Ascending aorta (tissue), 2 donors: ENCODE results near the gene RIIAD1. TPM values are rescaled to one million over a fixed set of nuclear protein-coding genes. Genes with fewer than 3 reads are reported as not detected.

Experiments
- DNase-seq, 2 donors: peaks; one replicate each; pipeline ENCODE4 v3.0.0-alpha.2; 2019; ENCODE audit warnings: low spot score in 2 of 2
- H3K27ac ChIP-seq, 2 donors: fragments of 200-600 bp; sonication (generic); one replicate each; pipeline ENCODE4 v1.5.1; 2016 to 2017; ENCODE audit warnings: mild to moderate bottlenecking in 1 of 2
- H3K27me3 ChIP-seq: fragments of 200-600 bp; sonication (generic); one replicate; pipeline ENCODE4 v1.5.1; 2017
- H3K36me3 ChIP-seq, 2 donors: fragments of 200-600 bp; sonication (generic); one replicate each; pipeline ENCODE4 v1.5.1; 2016
- H3K4me1 ChIP-seq, 2 donors: fragments of 200-600 bp; sonication (generic); one replicate each; pipeline ENCODE4 v1.5.1; 2016 to 2017; ENCODE audit warnings: mild to moderate bottlenecking in 1 of 2
- H3K4me3 ChIP-seq, 2 donors: fragments of 200-600 bp; sonication (generic); one replicate each; pipeline ENCODE4 v1.5.1; 2016 to 2017; ENCODE audit warnings: mild to moderate bottlenecking in 1 of 2
- H3K9me3 ChIP-seq, 2 donors: fragments of 200-600 bp; sonication (generic); one replicate each; pipeline ENCODE4 v1.5.1; 2016
- CTCF ChIP-seq, 3 experiments: fragments of 200-600 bp in 2 of 3; fragments of 450-650 bp in 1 of 3; sonication (generic) in 2 of 3; IDR thresholded peaks; one replicate each; pipeline ENCODE4 v1.5.1; 2016 to 2019; ENCODE audit warnings: antibody characterized with exemption in 3 of 3, mild to moderate bottlenecking in 1 of 3, moderate library complexity in 1 of 3
- intact Hi-C: fragments of 100-400 bp; cut with DNase I; formaldehyde crosslinking; loops from one replicate; pipeline ENCODE4 v1.15.1; 2023
- total RNA-seq: library from RNA; depleted of rRNA; stranded (reverse); fragments of >200 nt; gene quantifications from one replicate; pipeline ENCODE4 v1.1.0, GENCODE V29; 2016

The RIIAD1 gene
- total RNA-seq, 1 donor from 2014 or later: not detected

GRCh38 chr1:151711044-151711800 lies 10.1 kb upstream of the RIIAD1 start:
- Histone ChIP-seq H3K27me3 (peaks cover 2% of the 10 kb centered on the region), H3K9me3 (no peaks in the 10 kb centered on the region), H3K27ac (no peak overlapping the region), H3K4me3 (no peak overlapping the region), H3K36me3 (no peaks in the 10 kb centered on the region), H3K4me1 (no peaks in the 10 kb centered on the region)
- intact Hi-C loops: no loop called here
- TF ChIP-seq CTCF (IDR thresholded peaks at IDR 0.05): no peak
- no peak for DNase-seq

DNA sequence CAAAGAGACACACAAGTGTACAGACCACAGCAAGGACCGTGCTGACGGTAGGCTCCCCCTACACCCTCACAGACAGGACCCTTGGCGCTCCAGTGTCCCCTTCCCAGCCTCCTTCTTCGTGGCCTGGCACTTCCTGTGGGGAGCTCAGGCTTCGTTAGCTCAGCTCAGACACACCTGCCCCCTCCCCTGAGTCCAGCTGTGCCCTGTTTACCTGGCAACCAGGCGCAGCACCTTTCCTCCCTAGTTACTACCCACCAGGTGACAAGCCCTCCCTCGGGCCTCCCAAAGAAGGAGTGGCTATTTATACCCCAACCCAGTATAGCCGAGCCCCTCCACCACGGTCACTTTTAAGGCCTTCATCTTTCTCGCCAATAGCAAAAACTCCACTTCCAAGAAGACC lies 9.4 kb upstream of the RIIAD1 start:
- Histone ChIP-seq H3K27ac (no peak overlapping the region), H3K4me1 (no peaks in the 10 kb centered on the region), H3K27me3 (peaks cover 6% of the 10 kb centered on the region), H3K36me3 (no peaks in the 10 kb centered on the region), H3K4me3 (no peak overlapping the region), H3K9me3 (no peaks in the 10 kb centered on the region)
- no peak for DNase-seq
- no peak for TF ChIP-seq CTCF (IDR thresholded peaks at IDR 0.05)
- intact Hi-C loops: no loop called here

- peaks cover 13% of the 10 kb centered on the region for H3K27me3 ChIP-seq
- no peak for TF ChIP-seq CTCF (IDR thresholded peaks at IDR 0.05)
Measured at GRCh38 chr1:151713044-151713443, 8.3 kb upstream of the RIIAD1 start.

DNA sequence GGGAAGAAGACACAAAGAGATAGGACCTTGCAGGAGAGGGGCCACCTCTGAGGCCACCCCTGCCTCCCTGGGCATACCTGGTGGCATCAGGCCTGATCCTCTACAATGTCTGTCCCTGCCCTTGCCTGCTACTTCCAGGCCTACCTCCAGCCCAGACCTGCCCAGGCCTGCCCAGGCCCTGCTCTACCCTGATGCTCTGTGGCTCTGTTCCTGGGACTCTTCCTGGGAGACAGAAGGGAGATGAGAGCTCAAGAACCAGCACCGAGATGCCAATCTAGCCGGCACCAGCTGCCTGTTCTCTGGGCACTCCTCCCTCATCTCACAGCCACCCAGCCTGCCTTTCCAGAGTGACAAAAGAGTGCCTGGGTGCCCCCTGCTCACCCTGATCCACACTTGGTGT lies 7.4 kb upstream of the RIIAD1 start:
- no peak for DNase-seq
- no peaks in the 10 kb centered on the region for H3K36me3 ChIP-seq
- peaks cover 13% of the 10 kb centered on the region for H3K27me3 ChIP-seq
- H3K4me3 ChIP-seq: no peak overlapping the region
- intact Hi-C loops: no loop called here
- H3K4me1 ChIP-seq: no peaks in the 10 kb centered on the region
- no peaks in the 10 kb centered on the region for H3K9me3 ChIP-seq
- no peak overlapping the region for H3K27ac ChIP-seq
- TF ChIP-seq CTCF (IDR thresholded peaks at IDR 0.05): no peak

More at GRCh38 chr1:151713044-151713443, 8.3 kb upstream of the RIIAD1 start:
- DNase-seq: no peak
- H3K36me3 ChIP-seq: no peaks in the 10 kb centered on the region
- no peaks in the 10 kb centered on the region for H3K4me1 ChIP-seq
- intact Hi-C loops: no loop called here
- H3K4me3 ChIP-seq: no peak overlapping the region
- H3K9me3 ChIP-seq: no peaks in the 10 kb centered on the region
- no peak overlapping the region for H3K27ac ChIP-seq

- Histone ChIP-seq H3K4me1 (no peaks in the 10 kb centered on the region), H3K27me3 (peaks cover 13% of the 10 kb centered on the region), H3K4me3 (no peak overlapping the region), H3K27ac (no peak overlapping the region), H3K9me3 (no peaks in the 10 kb centered on the region), H3K36me3 (no peaks in the 10 kb centered on the region)
- no peak for TF ChIP-seq CTCF (IDR thresholded peaks at IDR 0.05)
- no peak for DNase-seq
- intact Hi-C loops: no loop called here
Measured at GRCh38 chr1:151714820-151715725, 6.2 kb upstream of the RIIAD1 start.
